Peyer's patch (tissue), 4 donors: ENCODE measurements around the gene PRR22. TPM values are rescaled to one million over a fixed set of nuclear protein-coding genes. Genes with fewer than 3 reads are reported as not detected.
"Not testable (repeated sequence)": the region's sequence is repeated elsewhere in the genome, so short reads cannot be mapped to it uniquely, and the experiment has no call there.

Experiments used
- DNase-seq, 3 donors: peaks; one replicate each; pipeline ENCODE4 v3.0.0-alpha.2; 2017 to 2019
- H3K27ac ChIP-seq, 4 donors: fragments of 200-600 bp; sonication (generic); one replicate each; pipeline ENCODE4 v1.5.1; 2016 to 2019
- H3K27me3 ChIP-seq, 2 donors: fragments of 200-600 bp; sonication (generic); one replicate each; pipeline ENCODE4 v1.5.1; 2019
- H3K36me3 ChIP-seq, 3 donors: fragments of 200-600 bp; sonication (generic); one replicate each; pipeline ENCODE4 v1.5.1; 2016 to 2019
- H3K4me1 ChIP-seq, 4 donors: fragments of 200-600 bp; sonication (generic); one replicate each; pipeline ENCODE4 v1.5.1; 2016 to 2019
- H3K4me3 ChIP-seq, 4 donors: fragments of 200-600 bp; sonication (generic); 1 replicate in 3 of 4; 2 replicates in 1 of 4; pipeline ENCODE4 v1.5.1; 2016 to 2019; ENCODE audit warnings: mild to moderate bottlenecking in 1 of 4
- H3K9me3 ChIP-seq, 4 donors: fragments of 200-600 bp; sonication (generic); one replicate each; pipeline ENCODE4 v1.5.1; 2016 to 2019; ENCODE audit warnings: mild to moderate bottlenecking in 1 of 4
- POLR2A ChIP-seq, 2 donors: fragments of 450-650 bp; IDR thresholded peaks; one replicate each; pipeline ENCODE4 v1.5.1; 2017; ENCODE audit warnings: antibody characterized with exemption in 2 of 2, mild to moderate bottlenecking in 2 of 2, moderate library complexity in 2 of 2
- total RNA-seq, 4 donors: library from RNA; depleted of rRNA; stranded (reverse); fragments of >200 nt; gene quantifications; one replicate each; pipeline ENCODE4 v1.1.0, GENCODE V29; 2016
- TF ChIP-seq, protein P1 (sequence below), 6 experiments: fragments of 450-650 bp in 4 of 6; fragments of 200-600 bp in 2 of 6; sonication (generic) in 1 of 6; IDR thresholded peaks; one replicate each; pipeline ENCODE4 v1.5.1; 2017 to 2019; ENCODE audit warnings: antibody characterized with exemption in 6 of 6, mild to moderate bottlenecking in 3 of 6, moderate library complexity in 1 of 6

PRR22 gene
- total RNA-seq, 4 donors from 2014 or later: 6.5 to 21.3 (median 9.0) TPM

DNA sequence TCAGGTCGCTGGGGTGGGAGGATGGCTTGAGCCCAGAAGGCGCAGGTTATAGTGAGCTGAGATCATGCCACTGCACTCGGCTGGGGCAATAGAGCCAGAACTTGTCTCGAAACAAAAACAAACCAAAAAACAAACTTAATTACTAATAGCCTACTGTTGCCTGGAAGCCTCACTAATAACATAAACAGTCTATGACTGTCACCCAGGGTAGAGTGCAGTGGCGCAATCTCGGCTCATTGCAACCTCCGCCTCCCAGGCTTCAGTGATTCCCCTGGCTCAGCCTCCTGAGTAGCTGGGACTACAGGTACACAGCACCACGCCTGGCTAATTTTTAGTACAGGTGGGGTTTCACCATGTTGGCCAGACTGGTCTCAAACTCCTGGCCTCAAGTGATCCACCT lies 46.1 kb downstream of the PRR22 start:
- H3K9me3 ChIP-seq: no peaks in the 10 kb centered on the region
- no peak overlapping the region for H3K27ac ChIP-seq
- no peak for TF ChIP-seq POLR2A (IDR thresholded peaks at IDR 0.05)
- TF ChIP-seq, protein P1, sequence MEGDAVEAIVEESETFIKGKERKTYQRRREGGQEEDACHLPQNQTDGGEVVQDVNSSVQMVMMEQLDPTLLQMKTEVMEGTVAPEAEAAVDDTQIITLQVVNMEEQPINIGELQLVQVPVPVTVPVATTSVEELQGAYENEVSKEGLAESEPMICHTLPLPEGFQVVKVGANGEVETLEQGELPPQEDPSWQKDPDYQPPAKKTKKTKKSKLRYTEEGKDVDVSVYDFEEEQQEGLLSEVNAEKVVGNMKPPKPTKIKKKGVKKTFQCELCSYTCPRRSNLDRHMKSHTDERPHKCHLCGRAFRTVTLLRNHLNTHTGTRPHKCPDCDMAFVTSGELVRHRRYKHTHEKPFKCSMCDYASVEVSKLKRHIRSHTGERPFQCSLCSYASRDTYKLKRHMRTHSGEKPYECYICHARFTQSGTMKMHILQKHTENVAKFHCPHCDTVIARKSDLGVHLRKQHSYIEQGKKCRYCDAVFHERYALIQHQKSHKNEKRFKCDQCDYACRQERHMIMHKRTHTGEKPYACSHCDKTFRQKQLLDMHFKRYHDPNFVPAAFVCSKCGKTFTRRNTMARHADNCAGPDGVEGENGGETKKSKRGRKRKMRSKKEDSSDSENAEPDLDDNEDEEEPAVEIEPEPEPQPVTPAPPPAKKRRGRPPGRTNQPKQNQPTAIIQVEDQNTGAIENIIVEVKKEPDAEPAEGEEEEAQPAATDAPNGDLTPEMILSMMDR (IDR thresholded peaks at IDR 0.05): no peak

DNA sequence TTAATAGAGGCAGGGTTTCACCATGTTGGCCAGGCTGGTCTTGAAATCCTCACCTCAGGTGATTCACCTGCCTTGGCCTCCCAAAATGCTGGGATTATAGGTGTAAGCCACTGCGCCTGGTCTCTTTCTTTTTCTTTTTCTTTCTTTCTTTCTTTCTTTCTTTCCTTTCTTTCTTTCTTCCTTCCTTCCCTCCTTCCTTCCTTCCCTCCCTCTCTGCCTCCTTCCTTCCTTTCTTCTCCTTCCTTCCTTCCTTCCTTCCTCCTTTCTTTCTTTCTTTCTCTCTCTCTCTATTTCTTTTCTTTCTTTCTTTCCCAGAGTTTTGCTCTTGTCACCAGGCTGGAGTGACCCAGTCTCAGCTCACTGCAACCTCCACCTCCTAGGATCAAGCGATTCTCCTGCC lies 51.4 kb downstream of the PRR22 start:
- H3K9me3 ChIP-seq, H3K27ac ChIP-seq, H3K27me3 ChIP-seq, DNase-seq, H3K4me3 ChIP-seq, H3K36me3 ChIP-seq, H3K4me1 ChIP-seq: not testable (repeated sequence)

More for the DNA sequence above, 46.1 kb downstream of the PRR22 start:
- H3K4me1 ChIP-seq: no peaks in the 10 kb centered on the region
- no peaks in the 10 kb centered on the region for H3K27me3 ChIP-seq
- no peak for DNase-seq
- H3K36me3 ChIP-seq: no peaks in the 10 kb centered on the region
- no peak overlapping the region for H3K4me3 ChIP-seq

Other genes with a start within 250 kb of the PRR22 start
- 1 to 10 TPM in 2 of 4 donors, under 1 TPM in 1, not detected in 1; 0.67 to 2.6 (median 1.2) TPM for gene TINCR, start 216.8 kb downstream of the PRR22 start, total RNA-seq
- gene SAFB2, start 162.0 kb downstream of the PRR22 start, total RNA-seq: 100 to 1,000 TPM in 3 of 4 donors, 10 to 100 TPM in 1; 59.5 to 200 (median 121) TPM
- 100 to 1,000 TPM in 3 of 4 donors, 10 to 100 TPM in 1; 86.3 to 374 (median 163) TPM for gene SAFB, start 161.7 kb downstream of the PRR22 start, total RNA-seq
- gene MICOS13, start 104.2 kb downstream of the PRR22 start, total RNA-seq: 10 to 100 TPM; 11.6 to 48.0 (median 40.0) TPM
- 10 to 100 TPM in 1 of 4 donors, 1 to 10 TPM in 2, not detected in 1; 4.9 to 17.3 (median 7.2) TPM for gene HSD11B1L, start 103.7 kb downstream of the PRR22 start, total RNA-seq
- gene RPL36, start 94.5 kb downstream of the PRR22 start, total RNA-seq: 100 to 1,000 TPM; 170 to 440 (median 262) TPM
- gene LONP1, start 64.6 kb downstream of the PRR22 start, total RNA-seq: 10 to 100 TPM; 31.7 to 75.9 (median 47.4) TPM
- gene CATSPERD, start 64.1 kb downstream of the PRR22 start, total RNA-seq: not detected
- gene DUS3L, start 6.4 kb upstream of the PRR22 start, total RNA-seq: 10 to 100 TPM; 31.5 to 91.6 (median 71.2) TPM
- gene NRTN, start 20.3 kb upstream of the PRR22 start, total RNA-seq: 1 to 10 TPM in 2 of 4 donors, under 1 TPM in 1, not detected in 1; 0.88 to 4.8 (median 3.5) TPM
- gene FUT6, start 55.0 kb upstream of the PRR22 start, total RNA-seq: 100 to 1,000 TPM in 3 of 4 donors, 10 to 100 TPM in 1; 90.8 to 329 (median 210) TPM
- gene FUT3, start 66.7 kb upstream of the PRR22 start, total RNA-seq: 100 to 1,000 TPM in 3 of 4 donors, 10 to 100 TPM in 1; 37.1 to 207 (median 155) TPM
- not detected for gene FUT5, start 85.8 kb upstream of the PRR22 start, total RNA-seq
- 100 to 1,000 TPM; 101 to 194 (median 169) TPM for gene NDUFA11, start 119.0 kb upstream of the PRR22 start, total RNA-seq
- gene VMAC, start 120.1 kb upstream of the PRR22 start, total RNA-seq: 10 to 100 TPM in 3 of 4 donors, 1 to 10 TPM in 1; 9.6 to 24.8 (median 18.4) TPM
- 10 to 100 TPM in 3 of 4 donors, 1 to 10 TPM in 1; 9.5 to 44.6 (median 24.4) TPM for gene CAPS, start 129.5 kb upstream of the PRR22 start, total RNA-seq
- 100 to 1,000 TPM in 2 of 4 donors, 10 to 100 TPM in 2; 59.7 to 104 (median 91.1) TPM for gene RANBP3, start 193.4 kb upstream of the PRR22 start, total RNA-seq